Karpas-422 (cell line): ENCODE data around the gene MAST3. TPM values are rescaled to one million over a fixed set of nuclear protein-coding genes. Genes with fewer than 3 reads are reported as not detected.
"Not testable (repeated sequence)": the region's sequence is repeated elsewhere in the genome, so short reads cannot be mapped to it uniquely, and the experiment has no call there.

Experiments
- DNase-seq: peaks from one replicate; pipeline ENCODE4 v3.0.0-alpha.2; 2015
- H2AFZ ChIP-seq: fragments of 200-600 bp; sonication (generic); 2 replicates; pipeline ENCODE4 v1.6.1; 2014; ENCODE audit warnings: antibody characterized with exemption, low read length, mixed read lengths
- H3K27ac ChIP-seq: fragments of 200-600 bp; sonication (generic); 2 replicates; pipeline ENCODE4 v1.5.1; 2014; ENCODE audit warnings: mild to moderate bottlenecking, low read length, moderate library complexity
- H3K27me3 ChIP-seq: fragments of 200-600 bp; sonication (generic); 2 replicates; pipeline ENCODE4 v1.6.1; 2014; ENCODE audit warnings: low read length, mixed read lengths
- H3K36me3 ChIP-seq: fragments of 200-600 bp; sonication (generic); 2 replicates; pipeline ENCODE4 v1.6.1; 2014; ENCODE audit warnings: low read length, mixed read lengths; ENCODE audit not compliant: insufficient read depth
- H3K4me1 ChIP-seq: fragments of 200-600 bp; sonication (generic); 2 replicates; pipeline ENCODE4 v1.6.1; 2014; ENCODE audit warnings: mild to moderate bottlenecking, low read length, mixed read lengths
- H3K4me2 ChIP-seq: fragments of 200-600 bp; sonication (generic); 2 replicates; pipeline ENCODE4 v1.6.1; 2014; ENCODE audit warnings: low read length, low read depth, mild to moderate bottlenecking; ENCODE audit not compliant: poor library complexity, severe bottlenecking
- H3K4me3 ChIP-seq: fragments of 200-600 bp; sonication (generic); 2 replicates; pipeline ENCODE4 v1.5.1; 2014; ENCODE audit warnings: mild to moderate bottlenecking, antibody characterized with exemption, low read length, mixed read lengths
- H3K79me2 ChIP-seq: fragments of 200-600 bp; sonication (generic); 2 replicates; pipeline ENCODE4 v1.6.1; 2014; ENCODE audit warnings: mild to moderate bottlenecking, low read length, mixed read lengths
- H3K9ac ChIP-seq: fragments of 200-600 bp; sonication (generic); 2 replicates; pipeline ENCODE4 v1.6.0; 2014; ENCODE audit warnings: low read length
- H3K9me2 ChIP-seq: fragments of 200-600 bp; sonication (generic), shearing (Covaris generic); replicated peaks from 2 replicates; pipeline ENCODE4 v1.6.0; 2014; ENCODE audit warnings: mild to moderate bottlenecking, low read length, moderate library complexity; ENCODE audit not compliant: insufficient read depth
- H3K9me3 ChIP-seq: fragments of 300-700, 200-600 bp; sonication (generic); 2 replicates; pipeline ENCODE4 v1.6.1; 2014; ENCODE audit warnings: low read length, mixed read lengths
- H4K20me1 ChIP-seq: fragments of 200-600 bp; sonication (generic); 2 replicates; pipeline ENCODE4 v1.6.1; 2014; ENCODE audit warnings: mild to moderate bottlenecking, antibody characterized with exemption, low read length, low read depth; ENCODE audit not compliant: insufficient read depth
- total RNA-seq: library from RNA; depleted of rRNA; stranded (reverse); fragments of >200 nt; shearing (Covaris generic); gene quantifications from 2 replicates; pipeline ENCODE4 v1.2.3, GENCODE V29; 2014; ENCODE audit warnings: low replicate concordance

MAST3 gene
- total RNA-seq, 1 experiment from 2014 or later = 7.7 TPM

DNA sequence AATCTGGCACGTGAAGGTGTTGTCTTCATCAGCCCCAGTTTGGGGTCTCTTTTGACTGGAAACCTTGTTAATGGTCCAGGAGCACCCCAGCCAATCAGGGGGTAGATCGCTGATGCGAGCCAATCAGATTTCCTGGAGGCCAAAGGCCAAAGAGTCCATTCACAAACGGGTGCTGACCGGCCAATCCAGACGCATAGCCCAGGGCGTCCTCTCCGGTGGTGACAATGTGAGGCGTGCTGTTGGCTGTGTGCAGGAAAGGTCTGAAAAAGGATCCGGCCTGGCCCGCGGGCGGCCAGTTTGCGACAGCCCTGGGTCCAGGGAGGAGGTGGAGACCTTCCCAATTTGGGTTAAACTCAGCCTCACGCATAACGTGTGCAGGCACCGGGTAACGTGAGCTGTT, 3.1 kb downstream of the MAST3 start:
- H2AFZ ChIP-seq = no peak overlapping the region
- H3K27ac ChIP-seq = no peak overlapping the region
- H3K27me3 ChIP-seq = no peaks in the 10 kb centered on the region
- no peaks in the 10 kb centered on the region for H4K20me1 ChIP-seq
- H3K9me3 ChIP-seq = no peaks in the 10 kb centered on the region
- no peak overlapping the region for H3K4me3 ChIP-seq
- no peaks in the 10 kb centered on the region for H3K79me2 ChIP-seq
- no peaks in the 10 kb centered on the region for H3K36me3 ChIP-seq
- no peak overlapping the region for H3K9ac ChIP-seq
- H3K4me1 ChIP-seq = peaks cover 57% of the 10 kb centered on the region
- DNase-seq = no peak
- H3K4me2 ChIP-seq = no peak overlapping the region
- H3K9me2 ChIP-seq = no peaks in the 10 kb centered on the region

DNA sequence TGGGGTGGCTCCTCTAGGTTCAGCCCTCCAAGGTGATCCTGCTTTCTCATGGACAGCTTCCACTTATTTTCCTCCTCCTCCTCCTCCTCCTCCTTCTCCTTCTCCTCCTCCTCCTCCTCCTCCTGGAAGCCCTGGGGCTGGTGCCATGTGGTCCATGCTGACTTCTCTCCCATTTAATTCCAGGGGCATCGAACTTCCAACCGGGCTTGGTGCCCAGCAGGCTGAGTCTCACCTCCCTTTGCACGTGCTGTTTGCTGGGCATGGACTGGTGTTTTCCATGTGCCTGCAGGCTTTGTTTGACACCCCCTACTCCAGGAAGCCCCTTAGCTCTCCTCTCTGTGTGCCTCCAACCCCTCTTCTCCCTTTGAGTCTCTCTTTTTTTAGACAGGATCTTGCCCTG, 3.7 kb downstream of the MAST3 start:
- peaks cover 57% of the 10 kb centered on the region for H3K4me1 ChIP-seq
- no peak overlapping the region for H2AFZ ChIP-seq
- DNase-seq = no peak
- no peaks in the 10 kb centered on the region for H3K79me2 ChIP-seq
- H3K4me2 ChIP-seq = no peak overlapping the region
- no peak overlapping the region for H3K27ac ChIP-seq
- H3K9me2 ChIP-seq = no peaks in the 10 kb centered on the region
- H3K9me3 ChIP-seq = no peaks in the 10 kb centered on the region
- H3K9ac ChIP-seq = no peak overlapping the region
- H4K20me1 ChIP-seq = no peaks in the 10 kb centered on the region
- H3K27me3 ChIP-seq = no peaks in the 10 kb centered on the region
- H3K36me3 ChIP-seq = no peaks in the 10 kb centered on the region
- no peak overlapping the region for H3K4me3 ChIP-seq

DNA sequence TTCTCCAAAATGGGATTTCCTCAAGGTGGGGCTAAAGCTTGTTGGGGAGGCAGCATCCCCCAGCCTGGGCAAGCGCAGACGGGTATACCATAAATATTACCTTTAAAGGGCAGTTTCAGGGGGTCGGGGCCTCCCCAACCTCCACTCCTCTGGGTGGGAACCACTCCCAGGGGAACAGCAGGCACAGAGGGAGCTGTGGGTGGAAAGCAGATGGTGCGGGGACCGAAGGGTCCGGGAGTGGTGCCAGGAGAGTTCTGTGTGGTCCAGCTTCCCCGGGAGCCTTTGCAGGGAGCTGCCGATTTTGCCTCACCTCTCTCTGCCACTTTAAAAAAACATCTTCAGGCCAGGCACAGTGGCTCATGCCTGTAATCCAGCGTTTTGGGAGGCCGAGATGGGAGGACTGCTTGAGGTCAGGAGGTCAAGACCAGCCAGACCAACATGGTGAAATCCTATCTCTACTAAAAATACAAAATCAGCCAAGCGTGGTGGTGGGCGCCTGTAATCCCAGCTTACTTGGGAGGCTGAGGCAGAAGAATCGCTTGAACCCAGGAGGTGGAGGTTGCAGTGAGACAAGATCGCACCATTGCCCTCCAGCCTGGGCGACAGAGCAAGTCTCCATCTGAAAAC, 5.5 kb downstream of the MAST3 start:
- no peaks in the 10 kb centered on the region for H3K9me2 ChIP-seq
- no peak overlapping the region; the same call in 1 of the 2 replicates for H3K4me3 ChIP-seq
- no peaks in the 10 kb centered on the region for H3K27me3 ChIP-seq
- no peak overlapping the region for H3K27ac ChIP-seq
- no peaks in the 10 kb centered on the region for H3K9me3 ChIP-seq
- peaks cover 61% of the 10 kb centered on the region for H3K4me1 ChIP-seq
- DNase-seq = no peak
- no peaks in the 10 kb centered on the region for H3K79me2 ChIP-seq
- H3K9ac ChIP-seq = no peak overlapping the region
- H3K4me2 ChIP-seq = peak overlapping the region; percentile 77
- no peaks in the 10 kb centered on the region for H4K20me1 ChIP-seq
- no peaks in the 10 kb centered on the region for H3K36me3 ChIP-seq
- no peak overlapping the region for H2AFZ ChIP-seq

DNA sequence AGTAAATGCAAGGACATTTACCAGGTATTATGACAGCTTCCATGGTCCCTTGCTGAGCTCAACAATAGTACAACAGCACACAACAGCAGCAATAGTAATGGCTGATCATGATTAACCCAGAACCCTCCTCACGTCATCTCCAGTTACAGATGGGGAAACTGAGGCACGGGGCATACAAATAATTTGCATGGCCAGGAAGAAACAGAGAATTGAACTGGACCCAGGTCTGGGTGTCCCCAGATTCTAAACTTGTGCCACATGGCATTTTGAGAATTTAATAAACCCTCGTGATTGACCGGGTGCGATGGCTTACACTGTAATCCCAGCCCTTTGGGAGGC, 7.2 kb downstream of the MAST3 start:
- no peak for DNase-seq
- Histone ChIP-seq H2AFZ (no peak overlapping the region), H3K36me3 (no peaks in the 10 kb centered on the region), H3K4me2 (peak overlapping the region; percentile 77), H3K27ac (no peak overlapping the region), H3K9me3 (no peaks in the 10 kb centered on the region), H4K20me1 (0 out of 2 replicates have a peak, but pooled peaks cover 4% of the 10 kb centered on the region), H3K4me1 (peaks cover 53% of the 10 kb centered on the region), H3K9ac (peak overlapping the region; percentile 15), H3K79me2 (no peaks in the 10 kb centered on the region), H3K4me3 (peak overlapping the region; percentile 35; the same call in 1 of the 2 replicates), H3K9me2 (no peaks in the 10 kb centered on the region), H3K27me3 (no peaks in the 10 kb centered on the region)

DNA sequence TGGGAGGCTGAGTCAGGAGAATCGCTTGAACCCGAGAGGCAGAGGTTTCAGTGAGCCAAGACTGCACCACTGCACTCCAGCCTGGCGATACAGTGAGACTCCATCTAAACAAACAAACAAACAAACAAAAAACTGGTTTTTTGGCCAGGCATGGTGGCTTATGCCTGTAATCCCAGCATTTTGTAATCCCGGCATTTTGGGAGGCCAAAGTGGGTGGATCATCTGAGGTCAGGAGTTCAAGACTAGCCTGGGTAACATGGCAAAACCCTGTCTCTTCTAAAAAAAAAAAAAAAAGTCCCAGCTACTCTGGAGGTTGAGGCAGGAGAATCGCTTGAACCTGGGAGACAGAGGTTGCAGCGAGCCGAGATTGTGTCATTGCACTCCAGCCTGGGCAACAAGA, 7.7 kb downstream of the MAST3 start:
- H4K20me1 ChIP-seq, H3K9ac ChIP-seq, H3K4me3 ChIP-seq, DNase-seq, H3K27ac ChIP-seq, H3K36me3 ChIP-seq, H3K9me2 ChIP-seq, H2AFZ ChIP-seq, H3K79me2 ChIP-seq, H3K27me3 ChIP-seq, H3K4me2 ChIP-seq, H3K9me3 ChIP-seq: not testable (repeated sequence)
- peaks cover 52% of the 10 kb centered on the region for H3K4me1 ChIP-seq

DNA sequence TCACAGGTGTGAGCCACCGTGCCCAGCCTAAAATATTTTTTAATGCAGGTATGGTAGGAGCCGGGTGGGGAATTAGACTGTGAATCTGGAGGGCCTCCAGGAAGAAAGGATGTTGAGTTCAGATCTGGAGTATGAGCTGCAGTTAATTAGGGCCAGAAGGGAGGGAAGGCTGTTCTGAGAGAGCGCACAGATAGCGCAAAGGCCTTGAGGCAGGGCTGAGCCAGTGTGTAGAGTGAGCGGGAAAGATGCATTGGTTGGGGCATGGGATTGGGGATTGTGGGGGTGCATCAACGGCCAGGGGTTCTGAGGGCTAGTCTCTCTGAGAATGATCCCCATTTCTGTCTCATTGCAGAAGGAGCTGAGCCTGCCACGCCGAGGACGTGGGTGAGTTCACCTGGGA, 9.7 kb downstream of the MAST3 start:
- H3K4me1 ChIP-seq = peaks cover 53% of the 10 kb centered on the region
- H3K27me3 ChIP-seq = no peaks in the 10 kb centered on the region
- H3K79me2 ChIP-seq = no peaks in the 10 kb centered on the region
- H4K20me1 ChIP-seq = peaks cover 4% of the 10 kb centered on the region; the same call in 1 of the 2 replicates
- H3K9ac ChIP-seq = no peak overlapping the region
- no peak for DNase-seq
- no peaks in the 10 kb centered on the region for H3K9me2 ChIP-seq
- no peak overlapping the region for H3K27ac ChIP-seq
- no peak overlapping the region for H3K4me2 ChIP-seq
- H2AFZ ChIP-seq = no peak overlapping the region
- H3K4me3 ChIP-seq = no peak overlapping the region
- H3K9me3 ChIP-seq = no peaks in the 10 kb centered on the region
- H3K36me3 ChIP-seq = no peaks in the 10 kb centered on the region

DNA sequence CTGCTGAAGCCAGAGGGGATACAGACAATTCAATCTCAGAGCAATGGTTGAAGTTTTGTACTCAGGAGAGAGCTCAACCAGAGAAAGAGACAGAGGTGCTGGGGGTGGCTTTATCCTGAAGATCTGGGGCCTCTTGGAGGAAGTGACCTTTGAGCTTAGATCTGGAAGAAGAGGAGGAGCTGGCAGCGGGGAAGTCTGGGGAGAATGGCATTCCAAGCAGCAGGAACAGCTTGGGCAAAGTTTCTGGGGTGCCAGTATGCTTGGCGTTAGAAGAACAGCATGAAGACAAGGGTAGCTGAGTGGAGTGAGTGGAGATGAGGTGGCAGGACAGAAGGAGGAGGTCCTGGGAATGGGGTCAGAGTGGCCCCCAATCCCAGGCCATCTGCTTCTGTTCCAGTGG, 11.3 kb downstream of the MAST3 start:
- H3K9ac ChIP-seq = peak overlapping the region; percentile 87; the same call in 1 of the 2 replicates
- peaks cover 41% of the 10 kb centered on the region for H3K4me1 ChIP-seq
- H3K27ac ChIP-seq = no peak overlapping the region
- H3K4me3 ChIP-seq = no peak overlapping the region
- no peak overlapping the region for H3K4me2 ChIP-seq
- DNase-seq = no peak
- H3K36me3 ChIP-seq = no peaks in the 10 kb centered on the region
- no peaks in the 10 kb centered on the region for H3K9me2 ChIP-seq
- H2AFZ ChIP-seq = no peak overlapping the region
- H3K79me2 ChIP-seq = no peaks in the 10 kb centered on the region
- peaks cover 4% of the 10 kb centered on the region; the same call in 1 of the 2 replicates for H4K20me1 ChIP-seq
- no peaks in the 10 kb centered on the region for H3K9me3 ChIP-seq
- H3K27me3 ChIP-seq = no peaks in the 10 kb centered on the region

DNA sequence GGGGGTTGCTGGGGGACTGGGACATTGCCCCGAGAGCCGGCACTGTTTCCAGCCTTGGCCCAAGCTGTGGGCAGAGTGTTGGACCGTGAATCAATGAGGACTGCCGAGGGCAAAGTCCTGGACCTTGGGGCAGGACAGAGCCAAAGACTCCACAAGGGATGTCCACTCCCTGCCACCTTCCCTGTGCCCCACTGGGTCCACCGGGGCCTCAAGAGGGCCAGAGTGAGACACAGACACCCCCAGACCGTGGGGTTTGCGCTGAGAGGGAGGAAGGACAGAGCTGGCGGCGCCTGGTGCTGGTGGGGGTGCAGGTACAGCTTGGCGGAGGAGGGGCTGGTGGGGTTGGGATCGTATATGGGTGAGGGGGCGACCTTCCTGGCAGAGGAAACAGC, 11.8 kb downstream of the MAST3 start:
- DNase-seq = no peak
- H3K27me3 ChIP-seq = no peaks in the 10 kb centered on the region
- H3K9me3 ChIP-seq = no peaks in the 10 kb centered on the region
- 0 out of 2 replicates have a peak overlapping the region, but pooled peaks have one; percentile 81 for H2AFZ ChIP-seq
- peak overlapping the region; percentile 90 for H3K4me3 ChIP-seq
- peaks cover 4% of the 10 kb centered on the region; the same call in 1 of the 2 replicates for H4K20me1 ChIP-seq
- H3K79me2 ChIP-seq = no peaks in the 10 kb centered on the region
- peak overlapping the region; percentile 87 for H3K9ac ChIP-seq
- H3K36me3 ChIP-seq = no peaks in the 10 kb centered on the region
- H3K9me2 ChIP-seq = no peaks in the 10 kb centered on the region
- H3K27ac ChIP-seq = no peak overlapping the region
- H3K4me1 ChIP-seq = peaks cover 36% of the 10 kb centered on the region
- peak overlapping the region; percentile 100 for H3K4me2 ChIP-seq
